Subcutaneous preadipocyte (primary cell): ENCODE measurements around the gene PROX1. TPM values are rescaled to one million over a fixed set of nuclear protein-coding genes. Genes with fewer than 3 reads are reported as not detected.

Experiments used
- total RNA-seq: library from RNA; depleted of rRNA; stranded (reverse); fragments of >200 nt; gene quantifications from 2 replicates; pipeline ENCODE4 v1.2.3, GENCODE V29; 2012

Gene PROX1
- total RNA-seq: 0.20 and 0.37 TPM in 2 replicates

GRCh38 chr1:213987927-213988506 lies at the start of gene PROX1:
Gene PROX1, plus strand, starts transcription at chr1:213987973. Its CDS starts 8,563 bp downstream, at chr1:213996536.

